ENCODE results near the gene PMP22.

The PMP22 gene

GRCh38 chr17:15263206-15263579, 1.9 kb downstream of the PMP22 start:
- H3K4me3 ChIP-seq (ENCODE audit: low read length): no peak overlapping the region
- H3K9ac ChIP-seq (ENCODE audit: low read length): no peak overlapping the region
- H3K9me2 ChIP-seq (replicated peaks; ENCODE audit: insufficient read depth, low read length): no peaks in the 10 kb centered on the region
- H3K27ac ChIP-seq (ENCODE audit: low read length): no peak overlapping the region
- no peaks in the 10 kb centered on the region for H3F3A ChIP-seq (ENCODE audit: insufficient read depth, low read length)
- no peak overlapping the region for H3K4me2 ChIP-seq (ENCODE audit: low read depth, low read length)
- no peaks in the 10 kb centered on the region for H3K79me2 ChIP-seq (ENCODE audit: low read length)
- TF ChIP-seq EZH2phosphoT487 (IDR thresholded peaks at IDR 0.05; ENCODE audit: low read length) (no peak), CTCF (IDR thresholded peaks at IDR 0.05; ENCODE audit: low read length) (no peak), EZH2 (optimal IDR thresholded peaks at IDR 0.05; ENCODE audit: low read depth, low read length) (no peak)
- H3K36me3 ChIP-seq (replicated peaks; ENCODE audit: insufficient read depth, low read length): no peaks in the 10 kb centered on the region
- H3K27me3 ChIP-seq (replicated peaks; ENCODE audit: insufficient read depth, low read length): no peaks in the 10 kb centered on the region
- no peak for DNase-seq
- no peaks in the 10 kb centered on the region for H3K4me1 ChIP-seq (ENCODE audit: low read length)
- no peak overlapping the region for H2AFZ ChIP-seq (ENCODE audit: low read length)
- H4K20me1 ChIP-seq (ENCODE audit: insufficient read depth, low read length): no peaks in the 10 kb centered on the region
- H3K9me3 ChIP-seq (replicated peaks; ENCODE audit: insufficient read depth, low read length): no peaks in the 10 kb centered on the region

GRCh38 chr17:15262291-15263205, 2.6 kb downstream of the PMP22 start:
- Histone ChIP-seq H3K9me3 (replicated peaks; ENCODE audit: insufficient read depth, low read length) (no peaks in the 10 kb centered on the region), H3K4me1 (ENCODE audit: low read length) (no peaks in the 10 kb centered on the region), H3K4me3 (ENCODE audit: low read length) (no peak overlapping the region), H3F3A (ENCODE audit: insufficient read depth, low read length) (no peaks in the 10 kb centered on the region), H3K79me2 (ENCODE audit: low read length) (no peaks in the 10 kb centered on the region), H4K20me1 (ENCODE audit: insufficient read depth, low read length) (no peaks in the 10 kb centered on the region), H3K27ac (ENCODE audit: low read length) (no peak overlapping the region), H3K9ac (ENCODE audit: low read length) (no peak overlapping the region), H3K36me3 (replicated peaks; ENCODE audit: insufficient read depth, low read length) (no peaks in the 10 kb centered on the region), H2AFZ (ENCODE audit: low read length) (no peak overlapping the region), H3K9me2 (replicated peaks; ENCODE audit: insufficient read depth, low read length) (no peaks in the 10 kb centered on the region), H3K27me3 (replicated peaks; ENCODE audit: insufficient read depth, low read length) (no peaks in the 10 kb centered on the region), H3K4me2 (ENCODE audit: low read depth, low read length) (no peak overlapping the region)
- TF ChIP-seq EZH2phosphoT487 (IDR thresholded peaks at IDR 0.05; ENCODE audit: low read length) (no peak), CTCF (IDR thresholded peaks at IDR 0.05; ENCODE audit: low read length) (no peak), EZH2 (optimal IDR thresholded peaks at IDR 0.05; ENCODE audit: low read depth, low read length) (no peak)
- DNase-seq: no peak

- Histone ChIP-seq H3K9me3 (replicated peaks; ENCODE audit: insufficient read depth, low read length) (no peaks in the 10 kb centered on the region), H3K9me2 (replicated peaks; ENCODE audit: insufficient read depth, low read length) (no peaks in the 10 kb centered on the region), H4K20me1 (ENCODE audit: insufficient read depth, low read length) (no peaks in the 10 kb centered on the region), H3F3A (ENCODE audit: insufficient read depth, low read length) (no peaks in the 10 kb centered on the region), H3K4me2 (ENCODE audit: low read depth, low read length) (no peak overlapping the region), H3K27ac (ENCODE audit: low read length) (no peak overlapping the region), H3K9ac (ENCODE audit: low read length) (no peak overlapping the region), H3K4me3 (ENCODE audit: low read length) (no peak overlapping the region), H3K27me3 (replicated peaks; ENCODE audit: insufficient read depth, low read length) (no peaks in the 10 kb centered on the region), H3K79me2 (ENCODE audit: low read length) (no peaks in the 10 kb centered on the region), H3K4me1 (ENCODE audit: low read length) (no peaks in the 10 kb centered on the region), H3K36me3 (replicated peaks; ENCODE audit: insufficient read depth, low read length) (no peaks in the 10 kb centered on the region), H2AFZ (ENCODE audit: low read length) (no peak overlapping the region)
- no peak for DNase-seq
- no peak for TF ChIP-seq CTCF (IDR thresholded peaks at IDR 0.05; ENCODE audit: low read length)
- no peak for TF ChIP-seq EZH2phosphoT487 (IDR thresholded peaks at IDR 0.05; ENCODE audit: low read length)
- no peak for TF ChIP-seq EZH2 (optimal IDR thresholded peaks at IDR 0.05; ENCODE audit: low read depth, low read length)
Measured at GRCh38 chr17:15261802-15262290, 3.3 kb downstream of the PMP22 start.

Data from MM.1S (cell line).